PC-9 (cell line): ENCODE data around the gene STARD13.

Experiments
- EZH2 ChIP-seq: fragments of 200-600 bp; sonication (generic); IDR thresholded peaks from 2 replicates; pipeline ENCODE4 v1.8.0; 2017; ENCODE audit warnings: antibody characterized with exemption, low read depth
- TF ChIP-seq, protein P1 (sequence below): fragments of 200-600 bp; sonication (generic); conservative IDR thresholded peaks from 2 replicates; pipeline ENCODE4 v1.6.1; 2017; ENCODE audit warnings: mixed run types, antibody characterized with exemption, mild to moderate bottlenecking, moderate library complexity

DNA sequence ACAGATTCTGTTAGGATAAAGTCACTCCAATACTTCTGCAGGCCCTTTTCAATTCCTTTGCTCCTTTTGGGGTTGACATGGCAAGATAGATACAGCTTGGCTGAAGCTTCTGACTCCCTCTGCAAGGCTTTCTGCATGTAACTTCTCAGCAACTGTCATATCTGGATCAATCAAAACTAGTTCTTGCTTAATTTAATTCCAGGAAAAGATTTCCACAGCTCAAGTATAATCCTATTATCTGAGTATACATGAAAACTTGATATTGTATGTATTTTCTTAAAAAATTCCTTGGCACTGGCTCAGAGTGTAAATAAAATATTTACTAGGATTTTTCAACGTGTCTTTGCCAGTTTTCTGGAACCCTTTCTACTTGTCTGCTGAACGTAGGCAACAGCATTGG, 109.6 kb downstream of the STARD13 start:
- TF ChIP-seq, protein P1, sequence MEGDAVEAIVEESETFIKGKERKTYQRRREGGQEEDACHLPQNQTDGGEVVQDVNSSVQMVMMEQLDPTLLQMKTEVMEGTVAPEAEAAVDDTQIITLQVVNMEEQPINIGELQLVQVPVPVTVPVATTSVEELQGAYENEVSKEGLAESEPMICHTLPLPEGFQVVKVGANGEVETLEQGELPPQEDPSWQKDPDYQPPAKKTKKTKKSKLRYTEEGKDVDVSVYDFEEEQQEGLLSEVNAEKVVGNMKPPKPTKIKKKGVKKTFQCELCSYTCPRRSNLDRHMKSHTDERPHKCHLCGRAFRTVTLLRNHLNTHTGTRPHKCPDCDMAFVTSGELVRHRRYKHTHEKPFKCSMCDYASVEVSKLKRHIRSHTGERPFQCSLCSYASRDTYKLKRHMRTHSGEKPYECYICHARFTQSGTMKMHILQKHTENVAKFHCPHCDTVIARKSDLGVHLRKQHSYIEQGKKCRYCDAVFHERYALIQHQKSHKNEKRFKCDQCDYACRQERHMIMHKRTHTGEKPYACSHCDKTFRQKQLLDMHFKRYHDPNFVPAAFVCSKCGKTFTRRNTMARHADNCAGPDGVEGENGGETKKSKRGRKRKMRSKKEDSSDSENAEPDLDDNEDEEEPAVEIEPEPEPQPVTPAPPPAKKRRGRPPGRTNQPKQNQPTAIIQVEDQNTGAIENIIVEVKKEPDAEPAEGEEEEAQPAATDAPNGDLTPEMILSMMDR, result no peak
- TF ChIP-seq EZH2, result no peak
